K562 (cell line): ENCODE results near the gene FAHD2B. TPM values are rescaled to one million over a fixed set of nuclear protein-coding genes. Genes with fewer than 3 reads are reported as not detected.
"Not testable (repeated sequence)": the region's sequence is repeated elsewhere in the genome, so short reads cannot be mapped to it uniquely, and the experiment has no call there.

Experiments
- KLF16 ChIP-seq: IDR thresholded peaks from 2 replicates; pipeline ENCODE4 v1.6.1; 2016; ENCODE audit warnings: antibody characterized with exemption
- RAD21 ChIP-seq, 2 experiments: fragments of 250-450 bp in 1 of 2; fragments of 450-650 bp in 1 of 2; sonication (Bioruptor Pico) in 1 of 2; formaldehyde crosslinking in 1 of 2; IDR thresholded peaks in 1 of 2; conservative IDR thresholded peaks in 1 of 2; 2 replicates each; pipeline versions ENCODE4 v1.4.0 to v1.8.0; 2020 to 2022; ENCODE audit warnings: mild to moderate bottlenecking in 2 of 2, moderate library complexity in 1 of 2
- ZNF124 ChIP-seq: sonication (generic); formaldehyde crosslinking; IDR thresholded peaks from 2 replicates; pipeline ENCODE4 v1.8.1; 2022; ENCODE audit warnings: missing genetic modification reagents
- polyA plus RNA-seq, 8 experiments: library from polyadenylated mRNA; depleted of rRNA in 4 of 8; stranded (reverse) in 5 of 8; unstranded in 3 of 8; fragments of >200 nt; fragmentation: Nextera tagmentation in 2 of 8; fragmentation: Illumina TruSeq in 1 of 8; extraction: Ambion mirVana in 2 of 8; extraction: Trizol in 1 of 8; gene quantifications; 2 replicates each; pipeline versions ENCODE4 v1.2.1 to v1.2.3, GENCODE V29; 2011 to 2014; ENCODE audit warnings: inconsistent platforms in 1 of 8, missing spikeins in 1 of 8
- total RNA-seq, 7 experiments: library from RNA; depleted of rRNA in 6 of 7; stranded (reverse); fragments of >200 nt in 6 of 7; fragmentation: Illumina TruSeq in 2 of 7; extraction: Trizol in 2 of 7; gene quantifications; 2 replicates each; pipeline versions ENCODE4 v1.2.1 to v1.2.3, GENCODE V29; 2011 to 2021; ENCODE audit warnings: low replicate concordance in 1 of 7
- TF ChIP-seq, protein P1 (sequence below), 2 experiments: fragments of 450-650 bp; formaldehyde crosslinking in 1 of 2; IDR thresholded peaks; 2 replicates each; pipeline versions ENCODE4 v1.4.0 to v1.6.1; 2014 to 2020; ENCODE audit warnings: mild to moderate bottlenecking in 2 of 2, borderline replicate concordance in 1 of 2, low read depth in 1 of 2
- TF ChIP-seq, protein P2 (sequence below), 2 experiments: fragments of 450-650 bp in 1 of 2; sonication (generic) in 1 of 2; formaldehyde crosslinking in 1 of 2; IDR thresholded peaks; 2 replicates each; pipeline versions ENCODE4 v1.7.1 to v1.9.0; 2016 to 2022; ENCODE audit warnings: inconsistent platforms in 1 of 2, mild to moderate bottlenecking in 1 of 2, missing genetic modification reagents in 1 of 2

Gene FAHD2B
- total and polyA plus RNA-seq, 9 of the 15 experiments (the other 6 are each of a cell fraction or from before 2014, with no cell fraction given): 4.7 to 36.6 (median 26.1) TPM

DNA sequence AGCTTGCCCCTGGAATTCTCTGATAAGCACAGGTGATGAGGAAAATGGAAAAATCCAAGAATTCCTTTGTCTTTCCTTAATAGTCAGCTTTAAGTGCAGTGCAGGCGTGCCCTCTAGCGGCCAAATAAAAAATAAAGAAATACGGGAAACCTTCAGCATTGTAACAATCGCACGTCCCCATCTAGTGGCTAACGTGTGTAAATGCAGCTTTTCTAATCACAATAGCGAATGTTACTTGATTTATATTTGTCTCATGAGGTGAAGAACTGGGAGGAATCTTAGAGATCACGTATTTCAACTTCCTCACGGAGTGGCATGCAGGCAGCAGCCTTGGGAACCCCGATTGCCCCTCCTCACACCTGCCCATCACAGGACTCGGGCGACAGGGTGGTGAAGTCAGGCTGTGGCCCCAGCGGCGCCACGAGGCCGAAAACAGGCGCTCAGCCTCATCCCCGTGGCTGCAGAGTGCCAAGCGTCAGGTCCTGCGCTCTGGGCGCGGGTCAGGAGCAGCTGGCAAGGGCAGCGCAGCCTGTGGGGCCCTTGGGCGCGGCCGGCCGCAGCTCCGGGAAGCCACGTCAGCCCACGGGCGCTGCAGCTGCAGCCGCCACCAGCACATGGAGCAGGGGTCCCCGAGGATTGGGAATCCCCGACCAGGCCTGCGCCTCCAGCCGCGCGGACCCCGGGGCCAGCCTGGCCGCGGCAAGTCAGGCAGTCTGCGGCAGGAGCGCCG is 17.8 kb upstream of the FAHD2B start (continued):
- TF ChIP-seq, protein P1, sequence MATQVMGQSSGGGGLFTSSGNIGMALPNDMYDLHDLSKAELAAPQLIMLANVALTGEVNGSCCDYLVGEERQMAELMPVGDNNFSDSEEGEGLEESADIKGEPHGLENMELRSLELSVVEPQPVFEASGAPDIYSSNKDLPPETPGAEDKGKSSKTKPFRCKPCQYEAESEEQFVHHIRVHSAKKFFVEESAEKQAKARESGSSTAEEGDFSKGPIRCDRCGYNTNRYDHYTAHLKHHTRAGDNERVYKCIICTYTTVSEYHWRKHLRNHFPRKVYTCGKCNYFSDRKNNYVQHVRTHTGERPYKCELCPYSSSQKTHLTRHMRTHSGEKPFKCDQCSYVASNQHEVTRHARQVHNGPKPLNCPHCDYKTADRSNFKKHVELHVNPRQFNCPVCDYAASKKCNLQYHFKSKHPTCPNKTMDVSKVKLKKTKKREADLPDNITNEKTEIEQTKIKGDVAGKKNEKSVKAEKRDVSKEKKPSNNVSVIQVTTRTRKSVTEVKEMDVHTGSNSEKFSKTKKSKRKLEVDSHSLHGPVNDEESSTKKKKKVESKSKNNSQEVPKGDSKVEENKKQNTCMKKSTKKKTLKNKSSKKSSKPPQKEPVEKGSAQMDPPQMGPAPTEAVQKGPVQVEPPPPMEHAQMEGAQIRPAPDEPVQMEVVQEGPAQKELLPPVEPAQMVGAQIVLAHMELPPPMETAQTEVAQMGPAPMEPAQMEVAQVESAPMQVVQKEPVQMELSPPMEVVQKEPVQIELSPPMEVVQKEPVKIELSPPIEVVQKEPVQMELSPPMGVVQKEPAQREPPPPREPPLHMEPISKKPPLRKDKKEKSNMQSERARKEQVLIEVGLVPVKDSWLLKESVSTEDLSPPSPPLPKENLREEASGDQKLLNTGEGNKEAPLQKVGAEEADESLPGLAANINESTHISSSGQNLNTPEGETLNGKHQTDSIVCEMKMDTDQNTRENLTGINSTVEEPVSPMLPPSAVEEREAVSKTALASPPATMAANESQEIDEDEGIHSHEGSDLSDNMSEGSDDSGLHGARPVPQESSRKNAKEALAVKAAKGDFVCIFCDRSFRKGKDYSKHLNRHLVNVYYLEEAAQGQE (IDR thresholded peaks at IDR 0.05; ENCODE audit: borderline replicate concordance): peak; percentile 78; the same call in 1 of the 2 replicates
- TF ChIP-seq, protein P1 (CRISPR knock-in tag; IDR thresholded peaks at IDR 0.05; ENCODE audit: low read depth): not testable (repeated sequence)
- 0 out of 2 replicates have a peak, but pooled peaks have one; percentile 49 for TF ChIP-seq ZNF124 (CRISPR knock-in tag)
- TF ChIP-seq RAD21 (CRISPR knock-in tag; conservative IDR thresholded peaks at IDR 0.05 in 1 of 2, IDR thresholded peaks at IDR 0.05 in 1 of 2): peak; percentile 92 to 95
- 0 out of 2 replicates have a peak, but pooled peaks have one; percentile 30 for TF ChIP-seq KLF16
- TF ChIP-seq, protein P2, sequence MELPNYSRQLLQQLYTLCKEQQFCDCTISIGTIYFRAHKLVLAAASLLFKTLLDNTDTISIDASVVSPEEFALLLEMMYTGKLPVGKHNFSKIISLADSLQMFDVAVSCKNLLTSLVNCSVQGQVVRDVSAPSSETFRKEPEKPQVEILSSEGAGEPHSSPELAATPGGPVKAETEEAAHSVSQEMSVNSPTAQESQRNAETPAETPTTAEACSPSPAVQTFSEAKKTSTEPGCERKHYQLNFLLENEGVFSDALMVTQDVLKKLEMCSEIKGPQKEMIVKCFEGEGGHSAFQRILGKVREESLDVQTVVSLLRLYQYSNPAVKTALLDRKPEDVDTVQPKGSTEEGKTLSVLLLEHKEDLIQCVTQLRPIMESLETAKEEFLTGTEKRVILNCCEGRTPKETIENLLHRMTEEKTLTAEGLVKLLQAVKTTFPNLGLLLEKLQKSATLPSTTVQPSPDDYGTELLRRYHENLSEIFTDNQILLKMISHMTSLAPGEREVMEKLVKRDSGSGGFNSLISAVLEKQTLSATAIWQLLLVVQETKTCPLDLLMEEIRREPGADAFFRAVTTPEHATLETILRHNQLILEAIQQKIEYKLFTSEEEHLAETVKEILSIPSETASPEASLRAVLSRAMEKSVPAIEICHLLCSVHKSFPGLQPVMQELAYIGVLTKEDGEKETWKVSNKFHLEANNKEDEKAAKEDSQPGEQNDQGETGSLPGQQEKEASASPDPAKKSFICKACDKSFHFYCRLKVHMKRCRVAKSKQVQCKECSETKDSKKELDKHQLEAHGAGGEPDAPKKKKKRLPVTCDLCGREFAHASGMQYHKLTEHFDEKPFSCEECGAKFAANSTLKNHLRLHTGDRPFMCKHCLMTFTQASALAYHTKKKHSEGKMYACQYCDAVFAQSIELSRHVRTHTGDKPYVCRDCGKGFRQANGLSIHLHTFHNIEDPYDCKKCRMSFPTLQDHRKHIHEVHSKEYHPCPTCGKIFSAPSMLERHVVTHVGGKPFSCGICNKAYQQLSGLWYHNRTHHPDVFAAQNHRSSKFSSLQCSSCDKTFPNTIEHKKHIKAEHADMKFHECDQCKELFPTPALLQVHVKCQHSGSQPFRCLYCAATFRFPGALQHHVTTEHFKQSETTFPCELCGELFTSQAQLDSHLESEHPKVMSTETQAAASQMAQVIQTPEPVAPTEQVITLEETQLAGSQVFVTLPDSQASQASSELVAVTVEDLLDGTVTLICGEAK (IDR thresholded peaks at IDR 0.05): peak; percentile 40; the same call in 1 of the 2 replicates
- TF ChIP-seq, protein P2 (CRISPR knock-in tag; IDR thresholded peaks at IDR 0.05): not testable (repeated sequence)
